HFFc6 (cell line): ENCODE data around the gene SYT9. TPM values are rescaled to one million over a fixed set of nuclear protein-coding genes. Genes with fewer than 3 reads are reported as not detected.
A peak's percentile ranks its signal among the peaks of the same experiment; 100 is the strongest.

Experiments
- DNase-seq: peaks from one replicate; pipeline ENCODE4 v3.0.0-alpha.2; 2018
- H3K27ac Mint-ChIP-seq: 2 replicates; pipeline ENCODE4 v1.8.0; 2020; ENCODE audit warnings: mild to moderate bottlenecking, mixed read lengths
- H3K27me3 Mint-ChIP-seq: 2 replicates; pipeline ENCODE4 v1.8.0; 2021; ENCODE audit warnings: mild to moderate bottlenecking, moderate library complexity, mixed read lengths; ENCODE audit not compliant: insufficient read depth
- H3K36me3 Mint-ChIP-seq: 2 replicates; pipeline ENCODE4 v1.8.0; 2021; ENCODE audit warnings: low read depth, mixed read lengths
- H3K4me1 Mint-ChIP-seq: 2 replicates; pipeline ENCODE4 v1.8.0; 2020; ENCODE audit warnings: low read depth, mixed read lengths
- H3K4me3 Mint-ChIP-seq: 2 replicates; pipeline ENCODE4 v1.8.0; 2020; ENCODE audit warnings: mild to moderate bottlenecking, moderate library complexity, mixed read lengths
- H3K9me3 Mint-ChIP-seq: 2 replicates; pipeline ENCODE4 v1.8.0; 2020; ENCODE audit warnings: mild to moderate bottlenecking, mixed read lengths
- CTCF ChIP-seq: fragments of 200-600 bp; sonication (generic); IDR thresholded peaks from 2 replicates; pipeline ENCODE4 v1.5.0; 2021; ENCODE audit warnings: antibody characterized with exemption, mild to moderate bottlenecking
- total RNA-seq, 6 experiments: library from RNA; stranded (reverse); fragmentation: NEBNext Ultra II Directional; extraction: Animal tissue kit (Norgen Biotek cat#: 25700); gene quantifications; 2 replicates in 1 of 6; 3 replicates in 5 of 6; pipeline ENCODE4 v1.2.3, GENCODE V29; 2021

SYT9 gene
- total RNA-seq, 6 experiments from 2014 or later = not detected

GRCh38 chr11:7509966-7510365 lies 258.3 kb downstream of the SYT9 start:
- no peak overlapping the region for H3K4me3 Mint-ChIP-seq
- no peak for DNase-seq
- H3K36me3 Mint-ChIP-seq = no peaks in the 10 kb centered on the region
- no peak overlapping the region for H3K27ac Mint-ChIP-seq
- peaks cover 14% of the 10 kb centered on the region for H3K27me3 Mint-ChIP-seq
- no peak for TF ChIP-seq CTCF
- H3K4me1 Mint-ChIP-seq = peaks cover 10% of the 10 kb centered on the region; the same call in 1 of the 2 replicates
- no peaks in the 10 kb centered on the region for H3K9me3 Mint-ChIP-seq

GRCh38 chr11:7511401-7511800 lies 259.7 kb downstream of the SYT9 start:
- no peaks in the 10 kb centered on the region for H3K9me3 Mint-ChIP-seq
- no peak for TF ChIP-seq CTCF
- H3K27ac Mint-ChIP-seq = no peak overlapping the region
- no peak for DNase-seq
- H3K27me3 Mint-ChIP-seq = peaks cover 23% of the 10 kb centered on the region
- H3K36me3 Mint-ChIP-seq = no peaks in the 10 kb centered on the region
- peaks cover 10% of the 10 kb centered on the region; the same call in 1 of the 2 replicates for H3K4me1 Mint-ChIP-seq
- no peak overlapping the region for H3K4me3 Mint-ChIP-seq

- Mint-ChIP-seq H3K27ac (peak overlapping the region; percentile 65; the same call in 1 of the 2 replicates), H3K4me3 (peak overlapping the region; percentile 93), H3K27me3 (peaks cover 25% of the 10 kb centered on the region), H3K36me3 (no peaks in the 10 kb centered on the region), H3K4me1 (peaks cover 10% of the 10 kb centered on the region; the same call in 1 of the 2 replicates), H3K9me3 (no peaks in the 10 kb centered on the region)
- no peak for DNase-seq
- TF ChIP-seq CTCF = no peak
These were observed 261.0 kb downstream of the SYT9 start for GRCh38 chr11:7512525-7513233.

- DNase-seq = peak; percentile 50
- H3K9me3 Mint-ChIP-seq = no peaks in the 10 kb centered on the region
- H3K36me3 Mint-ChIP-seq = no peaks in the 10 kb centered on the region
- H3K27ac Mint-ChIP-seq = peak within 1 kb of the TSS; percentile 65
- TF ChIP-seq CTCF = peak; percentile 86
- peaks cover 10% of the 10 kb centered on the region; the same call in 1 of the 2 replicates for H3K4me1 Mint-ChIP-seq
- H3K4me3 Mint-ChIP-seq = peak within 1 kb of the TSS; percentile 93
- H3K27me3 Mint-ChIP-seq = peaks cover 26% of the 10 kb centered on the region
These were observed 261.8 kb downstream of the SYT9 start, which contains the start of gene PPFIBP2 for GRCh38 chr11:7513234-7514098. Gene PPFIBP2 (plus strand): TSS chr11:7513999. CDS start chr11:7549476, 35,477 bp downstream.

GRCh38 chr11:7514099-7514591 lies 262.4 kb downstream of the SYT9 start:
- Mint-ChIP-seq H3K4me3 (peak overlapping the region; percentile 93), H3K27ac (no peak overlapping the region), H3K4me1 (peaks cover 10% of the 10 kb centered on the region; the same call in 1 of the 2 replicates), H3K9me3 (no peaks in the 10 kb centered on the region), H3K27me3 (peaks cover 31% of the 10 kb centered on the region), H3K36me3 (no peaks in the 10 kb centered on the region)
- no peak for TF ChIP-seq CTCF
- DNase-seq = no peak
